ENCODE measurements around the gene ENPP6. TPM values are rescaled to one million over a fixed set of nuclear protein-coding genes. Genes with fewer than 3 reads are reported as not detected.
A peak's percentile ranks its signal among the peaks of the same experiment; 100 is the strongest.

Gene ENPP6
- total RNA-seq = 0.39 TPM

DNA sequence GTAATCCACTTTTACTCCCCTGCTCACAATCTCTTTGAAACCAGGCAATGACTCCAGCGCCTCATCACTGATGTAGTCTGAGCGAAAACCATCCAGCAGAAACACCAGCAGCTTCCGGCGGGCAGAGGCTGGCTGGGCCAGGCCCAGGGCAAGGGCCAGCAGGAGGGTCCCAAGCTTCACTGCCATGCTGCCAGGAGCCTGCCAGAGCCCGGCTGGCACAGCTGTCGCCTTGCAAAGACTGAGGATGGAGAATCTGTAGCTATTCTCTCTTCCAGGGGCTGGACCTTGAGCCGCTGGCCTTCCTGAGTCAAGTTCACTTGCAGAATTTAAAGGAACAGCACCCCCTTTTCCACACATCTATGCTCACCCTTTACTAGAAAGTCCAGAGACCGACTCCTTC is at the start of gene ENPP6:
ENPP6 (minus strand) TSS at position 240 of the 400 bp plus-strand sequence; CDS start at position 186, 54 bp downstream.
- no peak for DNase-seq

DNA sequence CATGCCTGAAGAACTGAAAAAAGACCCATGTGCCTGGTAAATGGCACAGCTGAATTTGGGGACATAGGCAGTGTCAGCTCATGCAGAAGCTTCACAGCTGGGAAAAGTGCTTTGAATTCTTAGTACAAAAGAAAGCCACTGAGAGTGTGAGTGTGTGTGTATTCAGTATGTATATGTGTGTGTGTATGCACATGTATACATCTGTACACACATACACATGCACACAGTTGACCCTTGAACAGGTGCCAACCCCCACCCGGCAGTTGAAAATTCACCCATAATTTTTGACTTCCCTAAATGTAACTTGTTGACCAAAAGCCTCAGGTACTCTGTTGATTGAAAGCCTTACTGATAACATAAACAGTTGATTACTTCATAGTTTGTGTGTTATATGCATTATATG is 49.5 kb upstream of the ENPP6 start:
- DNase-seq = no peak

- no peak for DNase-seq
Observed at GRCh38 chr4:184265546-184266351, 48.1 kb upstream of the ENPP6 start.

DNA sequence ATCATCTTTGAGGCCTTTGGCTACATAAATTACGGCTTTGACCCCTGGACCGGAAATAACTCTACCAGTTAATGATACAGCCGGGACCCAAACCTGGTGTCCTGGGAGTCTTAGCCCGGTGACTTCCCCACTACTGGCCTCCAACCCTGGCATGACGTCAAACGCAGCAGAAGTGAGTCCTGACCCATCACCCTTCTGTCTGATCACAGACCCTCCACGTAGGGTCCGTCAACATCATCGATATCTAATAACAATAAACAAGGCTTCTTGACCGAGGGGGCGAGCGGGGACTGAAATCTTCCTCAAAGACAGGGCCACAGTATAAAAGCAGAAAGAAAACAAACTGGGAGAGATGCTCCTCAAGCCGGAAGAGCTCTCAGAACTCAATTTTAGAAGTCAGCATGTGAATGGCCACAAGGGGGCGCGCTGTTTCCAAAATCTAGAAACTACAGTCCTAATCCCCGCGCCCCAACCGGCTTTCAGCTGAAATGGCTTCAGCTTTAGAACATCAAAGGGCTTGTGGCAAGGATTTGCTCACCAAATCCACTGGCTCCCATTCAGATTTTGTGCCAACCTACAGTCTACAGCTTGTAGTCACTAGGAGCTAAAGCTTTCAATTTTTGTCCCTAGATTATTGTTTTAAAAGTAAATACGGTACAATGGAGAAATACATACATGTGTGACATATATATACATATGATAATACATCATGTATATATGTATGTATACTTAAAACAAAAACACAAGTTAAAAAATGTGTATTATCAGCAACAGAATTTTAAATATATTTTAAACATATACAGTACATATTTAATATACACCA is 46.4 kb upstream of the ENPP6 start:
- peak; percentile 80 for DNase-seq

DNA sequence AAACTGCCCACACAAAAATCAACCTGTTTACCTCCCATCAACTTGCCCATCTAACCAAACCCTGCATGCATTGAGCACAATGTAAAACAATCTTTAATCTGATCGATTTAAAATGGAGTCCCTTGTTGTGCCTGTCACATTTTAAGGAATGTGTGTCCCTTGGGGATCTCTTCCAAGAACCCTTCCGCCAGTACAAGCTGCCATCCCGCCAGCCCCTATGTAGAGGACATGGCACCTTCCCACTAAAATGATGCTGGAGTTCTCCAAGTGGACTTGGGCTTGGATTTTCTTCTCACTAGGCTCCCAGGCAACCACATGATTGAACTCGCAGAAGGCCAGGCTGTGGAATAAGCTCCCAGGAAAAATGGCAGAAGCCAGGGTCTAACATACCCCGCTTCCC is 45.8 kb upstream of the ENPP6 start:
- no peak for DNase-seq

- DNase-seq = no peak
Observed at GRCh38 chr4:184262901-184263300, 45.2 kb upstream of the ENPP6 start.

DNA sequence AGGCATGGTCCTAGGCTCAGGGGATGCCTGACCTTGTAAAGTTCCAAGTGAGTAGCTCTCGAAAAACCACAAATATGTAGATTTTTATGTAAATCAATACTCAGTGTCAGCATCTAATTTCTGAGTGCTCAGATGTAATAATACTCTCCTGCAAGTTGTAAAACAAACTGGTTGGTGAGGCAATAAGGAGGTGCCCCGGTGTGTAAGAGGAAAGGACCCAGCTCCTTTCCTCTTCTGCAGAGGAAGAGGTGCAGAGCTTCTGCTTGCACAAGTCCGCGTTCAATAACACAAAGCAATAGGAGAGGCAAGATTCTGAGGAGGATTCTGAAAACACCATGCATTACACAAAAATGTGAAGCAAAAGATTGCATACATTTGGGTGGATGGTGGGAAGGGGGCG is 43.6 kb upstream of the ENPP6 start:
- no peak for DNase-seq

DNA sequence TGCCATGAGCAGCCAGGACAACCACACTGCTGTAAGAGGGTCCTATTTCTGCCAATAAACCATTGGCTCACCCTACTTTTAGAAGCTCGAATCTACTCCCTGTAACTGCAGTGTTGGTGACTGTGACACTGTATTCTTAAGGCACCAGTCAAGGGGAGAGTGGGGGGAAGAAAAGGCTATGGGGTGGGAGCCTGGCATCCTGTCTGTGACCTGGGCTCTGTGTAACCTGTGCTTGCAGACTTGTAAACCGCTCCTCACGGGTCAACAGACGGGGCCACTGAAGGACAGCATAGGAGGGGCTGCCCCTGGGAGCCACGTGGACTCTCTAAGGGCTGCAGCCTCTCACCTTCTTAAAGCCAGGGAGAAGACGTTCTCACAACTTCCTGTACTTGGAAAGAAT is 42.2 kb upstream of the ENPP6 start:
- no peak for DNase-seq

- no peak for DNase-seq
Observed at GRCh38 chr4:184259081-184259480, 41.4 kb upstream of the ENPP6 start.

DNA sequence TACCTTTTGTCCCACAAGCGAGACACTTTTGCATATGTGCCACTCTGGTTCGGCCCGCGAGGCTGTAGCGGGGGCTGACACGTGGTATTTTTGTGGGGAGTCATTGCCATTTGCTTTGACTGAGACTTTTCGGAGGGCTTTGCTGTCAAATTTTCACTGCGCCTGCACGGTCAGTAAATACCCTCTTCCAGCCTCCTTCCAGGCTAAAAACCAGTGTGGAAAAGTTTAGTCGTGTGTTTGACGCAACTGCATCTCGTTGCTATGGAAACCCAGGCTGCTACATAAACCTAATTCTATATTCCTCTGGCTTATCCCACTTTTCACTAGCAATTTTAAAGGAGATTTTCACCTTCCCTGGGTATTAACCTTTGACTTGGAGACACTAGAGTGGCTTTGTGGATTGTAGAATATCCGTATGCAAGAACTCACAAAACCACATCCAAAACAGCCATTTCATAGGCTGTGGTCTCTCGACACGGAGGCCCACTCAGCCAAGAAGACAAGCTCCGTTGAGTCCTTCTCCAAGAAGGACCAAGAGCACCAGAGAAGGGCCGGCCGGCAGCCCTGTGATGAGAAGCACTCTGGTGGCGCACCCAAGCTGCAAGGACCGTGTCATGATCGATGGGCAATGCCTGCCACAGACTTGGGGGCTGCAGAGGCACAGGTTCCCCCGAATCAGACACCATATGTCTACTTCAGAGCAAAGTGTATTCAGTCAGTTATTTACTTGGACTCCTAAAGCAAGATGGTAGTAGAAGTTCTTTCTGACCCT is 38.4 kb upstream of the ENPP6 start:
- no peak for DNase-seq

DNA sequence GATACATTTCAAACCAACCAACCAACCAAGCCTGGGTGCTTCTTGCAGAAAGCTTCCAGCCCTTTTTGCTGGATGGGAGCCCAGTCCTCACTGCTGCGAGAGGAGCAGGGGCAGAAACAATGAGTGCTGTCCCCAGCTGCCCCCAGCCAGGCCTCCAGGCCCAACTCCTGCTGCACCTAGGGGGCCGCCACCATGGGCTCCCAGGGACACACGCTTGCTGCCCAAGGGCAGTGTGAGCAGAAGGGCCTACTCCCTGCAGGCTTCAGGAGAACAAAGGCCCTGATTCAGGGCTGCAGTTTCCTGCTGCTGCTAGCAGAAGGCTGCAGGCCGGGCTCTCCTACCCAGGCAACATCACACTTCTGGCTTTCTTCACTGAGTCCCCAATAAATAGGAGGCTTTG is 37.7 kb upstream of the ENPP6 start:
- DNase-seq = no peak

GRCh38 chr4:184253072-184253420 is 35.4 kb upstream of the ENPP6 start:
- no peak for DNase-seq

GRCh38 chr4:184252136-184253071 is 34.7 kb upstream of the ENPP6 start:
- DNase-seq = no peak

GRCh38 chr4:184251670-184251980 is 34.0 kb upstream of the ENPP6 start:
- no peak for DNase-seq

DNA sequence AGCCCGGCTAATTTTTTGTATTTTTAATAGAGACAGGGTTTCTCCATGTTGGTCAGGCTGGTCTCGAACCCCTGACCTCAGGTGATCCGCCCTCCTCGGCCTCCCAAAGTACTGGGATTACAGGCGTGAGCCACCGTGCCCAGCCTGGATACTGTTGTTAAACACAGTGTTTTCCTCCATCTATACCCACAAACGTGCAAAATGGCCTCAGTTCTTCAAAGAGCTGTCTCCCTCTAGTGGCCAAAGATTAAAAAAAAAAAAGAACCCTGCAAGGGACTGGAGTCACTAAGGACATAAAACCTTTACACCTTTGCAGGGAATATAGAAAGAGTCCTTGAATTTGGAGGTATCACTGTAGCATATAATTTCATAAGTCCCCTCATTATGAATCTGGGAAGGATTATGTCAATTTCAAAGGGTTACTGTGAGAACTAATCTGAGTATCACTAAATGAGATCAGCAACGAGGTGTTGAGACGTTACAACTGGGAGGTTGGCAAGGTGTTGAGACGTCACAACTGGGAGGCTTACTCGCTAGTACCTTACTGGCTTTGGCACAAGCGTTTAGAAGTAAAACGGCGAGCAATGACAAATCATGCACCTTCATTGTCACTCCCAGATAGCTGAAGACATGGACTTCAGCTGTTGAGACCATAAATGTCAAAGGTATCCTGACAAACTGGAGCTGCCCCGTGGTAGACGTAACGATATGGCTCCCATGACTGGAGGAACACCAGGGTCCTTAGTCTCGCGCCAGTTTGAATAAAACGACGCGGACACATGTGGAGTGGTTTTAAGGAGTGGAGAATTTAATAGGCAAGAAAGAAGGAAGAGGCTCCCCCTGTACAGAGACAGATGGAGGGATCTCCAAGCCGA is 33.4 kb upstream of the ENPP6 start:
- DNase-seq = no peak

DNA sequence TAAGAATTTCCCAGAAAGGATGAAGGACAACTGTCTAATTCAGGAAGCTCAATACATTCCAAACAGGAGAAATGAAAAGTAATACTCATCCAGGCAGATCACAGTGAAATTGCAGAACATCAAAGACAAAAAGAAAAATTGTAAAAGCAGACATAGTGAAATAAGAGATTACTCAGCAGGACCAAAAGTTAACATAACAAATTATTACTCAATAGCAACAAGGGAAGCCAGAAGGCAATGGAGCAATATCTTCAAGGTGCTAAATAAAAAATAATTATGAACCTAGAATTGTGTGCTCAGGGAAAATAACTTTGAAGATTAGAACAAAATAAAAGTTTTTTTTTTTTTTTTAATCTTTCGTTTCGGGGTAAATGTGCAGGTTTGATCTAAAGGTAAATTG is 30.5 kb upstream of the ENPP6 start:
- DNase-seq = no peak

DNA sequence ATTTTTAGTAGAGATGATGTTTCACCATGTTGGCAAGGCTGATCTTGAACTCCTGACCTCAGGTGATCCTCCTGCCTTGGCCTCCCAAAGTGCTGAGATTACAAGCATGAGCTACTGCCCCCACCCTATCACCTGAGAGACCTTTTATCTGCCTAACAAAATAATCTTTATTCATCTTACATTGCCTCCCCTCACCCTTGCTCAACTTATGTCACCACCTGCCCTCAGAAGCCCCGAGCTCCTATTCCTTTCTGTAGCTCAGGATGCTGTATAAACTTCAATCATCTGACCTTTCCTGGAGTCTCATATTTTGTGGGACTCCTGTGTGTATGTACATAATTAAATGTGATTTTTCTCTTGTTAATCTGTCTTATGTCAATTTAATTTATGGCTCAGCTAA is 29.7 kb upstream of the ENPP6 start:
- no peak for DNase-seq

DNA sequence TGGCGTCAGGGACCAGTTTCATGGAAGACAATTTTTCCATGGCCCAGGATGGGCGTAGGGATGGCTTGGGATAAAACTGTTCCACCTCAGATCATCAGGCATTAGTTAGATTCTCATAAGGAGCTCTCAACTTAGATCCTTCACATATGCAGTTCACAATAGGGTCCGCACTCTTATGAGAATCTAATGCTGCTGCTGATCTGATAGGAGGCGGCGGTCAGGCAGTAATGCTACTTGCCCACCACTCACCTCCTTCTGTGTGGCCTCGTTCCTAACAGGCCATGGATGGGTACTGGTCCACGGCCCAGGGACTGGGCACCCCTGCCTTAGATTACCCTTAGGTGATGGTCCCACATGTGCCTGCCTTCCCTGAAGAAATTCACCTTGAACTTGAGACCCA is 28.8 kb upstream of the ENPP6 start:
- DNase-seq = no peak

DNA sequence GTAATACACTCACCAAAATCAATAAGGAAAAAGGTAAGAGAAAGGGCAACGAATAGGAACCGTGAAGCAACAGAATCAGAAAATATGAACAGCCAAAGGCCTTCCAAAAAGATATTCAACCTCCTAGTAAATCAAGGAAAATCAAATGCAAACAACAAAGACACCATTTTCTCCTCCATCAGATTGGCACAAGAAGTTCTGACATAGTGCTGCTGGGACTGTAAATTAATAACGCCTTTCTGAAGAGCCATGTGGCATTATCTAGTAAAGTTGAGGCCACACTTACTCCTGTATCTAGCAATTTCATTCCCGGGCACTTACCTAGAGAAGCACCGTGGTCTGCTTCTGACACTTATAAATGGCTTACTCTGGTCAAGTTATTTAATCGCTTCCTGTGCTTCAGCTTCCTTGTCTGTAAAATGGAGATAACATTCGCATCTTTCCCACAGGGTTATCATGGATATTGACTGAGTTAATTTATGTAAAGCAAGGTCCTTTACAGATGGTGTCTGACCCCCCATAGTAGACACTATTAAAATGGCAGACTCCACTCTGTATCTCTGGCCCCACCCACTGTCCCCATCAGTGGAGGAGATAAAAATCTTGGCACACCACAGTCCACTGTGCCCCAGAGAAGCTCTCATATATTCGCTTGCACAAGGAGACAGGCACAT is 20.5 kb upstream of the ENPP6 start:
- DNase-seq = no peak

DNA sequence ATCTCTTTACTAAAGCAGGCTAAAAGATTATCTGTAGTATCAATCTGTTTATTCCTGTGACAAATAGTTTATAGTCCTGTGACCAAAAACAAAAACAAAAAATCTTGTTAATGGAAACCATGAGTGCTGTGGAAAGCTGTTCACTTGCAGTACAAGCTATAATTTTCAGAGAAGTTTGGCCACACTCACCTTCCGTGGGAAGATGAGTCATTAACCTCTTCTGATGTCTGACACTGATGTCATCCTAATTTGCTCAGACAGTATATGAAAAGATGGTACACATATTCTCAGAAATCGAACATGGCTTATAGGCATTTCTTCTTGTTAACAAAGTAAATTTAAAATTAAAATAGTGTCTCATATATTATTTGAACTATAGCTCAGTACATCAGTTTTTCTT is 19.9 kb upstream of the ENPP6 start:
- DNase-seq = no peak

Measured in skin of body (tissue), 2 donors.